Tongue (tissue), 2 donors: ENCODE measurements around the gene DPYSL4. TPM values are rescaled to one million over a fixed set of nuclear protein-coding genes. Genes with fewer than 3 reads are reported as not detected.

Experiments
- DNase-seq: peaks from one replicate; pipeline ENCODE4 v3.0.0-alpha.2; 2015
- total RNA-seq: library from RNA; depleted of rRNA; stranded (reverse); fragments of >200 nt; gene quantifications from one replicate; pipeline ENCODE4 v1.2.3, GENCODE V29; 2014

DPYSL4 gene
- total RNA-seq, 1 donor from 2014 or later: 2.2 TPM

DNA sequence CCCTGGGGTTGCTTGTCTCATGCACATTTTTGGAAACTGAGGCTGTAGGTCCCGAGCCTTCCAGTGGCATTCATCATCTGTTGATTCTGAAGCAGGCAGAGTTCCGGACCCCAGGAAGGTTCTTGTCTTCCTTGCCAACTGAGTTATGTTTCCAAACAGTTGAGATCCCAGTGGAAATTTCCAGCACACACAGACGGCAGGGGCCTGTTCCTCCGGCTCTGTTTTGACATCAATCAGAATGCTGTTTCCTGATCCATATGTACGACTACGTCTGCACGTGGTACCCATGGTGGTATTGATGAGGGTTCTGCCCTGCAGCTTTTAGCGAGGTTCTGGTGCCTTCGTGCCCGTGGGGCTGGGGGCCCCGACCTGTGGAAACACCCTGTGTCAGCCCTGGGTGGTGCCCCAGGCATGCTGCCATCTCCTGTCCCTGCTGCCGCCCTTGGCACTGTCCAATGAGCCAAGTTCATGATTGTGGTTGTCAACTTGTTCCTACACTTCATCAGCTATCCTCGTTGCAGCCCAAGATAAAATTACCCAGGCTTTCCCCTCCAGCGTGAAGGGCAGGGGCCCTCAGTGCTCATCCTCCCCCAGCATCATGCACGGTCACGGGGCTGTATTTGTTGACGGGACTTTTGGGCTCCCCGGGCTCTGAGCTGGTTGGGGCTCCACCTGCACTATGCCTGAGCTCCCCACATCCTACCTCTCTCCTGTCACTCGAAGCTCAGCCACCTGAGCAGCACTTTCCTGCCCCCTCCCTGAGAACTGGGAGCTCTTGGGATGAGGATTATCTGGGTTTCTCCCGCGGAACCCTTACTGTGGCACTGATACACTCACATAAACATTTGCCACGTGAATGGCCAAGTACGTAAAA lies 7.8 kb upstream of the DPYSL4 start:
- DNase-seq: no peak

GRCh38 chr10:132179551-132180392 lies 7.0 kb upstream of the DPYSL4 start:
- DNase-seq: no peak

GRCh38 chr10:132180736-132181135 lies 6.0 kb upstream of the DPYSL4 start:
- no peak for DNase-seq

DNA sequence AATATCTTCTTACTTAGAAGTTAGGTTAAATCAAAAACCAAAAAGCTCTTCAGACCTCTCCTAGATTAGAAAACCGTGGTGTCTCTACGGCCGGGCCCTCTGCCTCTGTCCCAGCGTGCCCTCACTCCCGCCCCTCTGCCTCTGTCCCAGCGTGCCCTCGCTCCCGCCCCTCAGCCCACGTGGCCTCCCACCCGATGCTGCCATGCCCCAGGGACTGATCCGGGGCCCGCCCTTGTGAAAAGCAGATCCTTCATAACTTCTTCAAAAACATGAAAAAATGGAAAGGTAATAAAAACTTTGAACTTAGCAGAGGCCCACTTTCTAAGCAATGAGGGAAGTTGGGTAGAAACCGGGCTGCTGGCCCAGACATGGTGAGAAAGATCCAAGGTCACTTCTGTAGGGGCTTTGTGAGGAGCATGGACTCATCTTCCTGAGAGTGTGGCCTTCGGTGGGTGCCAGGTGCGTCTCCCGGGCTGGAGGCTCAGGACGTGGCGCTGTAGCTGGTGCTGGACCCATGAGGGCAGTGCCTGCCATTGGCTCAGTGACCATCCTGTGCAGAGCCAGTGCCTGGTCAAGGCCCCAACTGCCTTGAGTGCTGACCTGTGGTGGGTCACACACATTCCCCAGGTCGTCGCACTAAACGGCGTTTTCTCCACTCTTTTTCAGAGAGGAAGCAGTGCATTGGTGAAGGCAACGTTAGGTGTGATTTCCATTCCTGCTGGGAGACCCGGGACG lies 4.9 kb upstream of the DPYSL4 start:
- DNase-seq: no peak

DNA sequence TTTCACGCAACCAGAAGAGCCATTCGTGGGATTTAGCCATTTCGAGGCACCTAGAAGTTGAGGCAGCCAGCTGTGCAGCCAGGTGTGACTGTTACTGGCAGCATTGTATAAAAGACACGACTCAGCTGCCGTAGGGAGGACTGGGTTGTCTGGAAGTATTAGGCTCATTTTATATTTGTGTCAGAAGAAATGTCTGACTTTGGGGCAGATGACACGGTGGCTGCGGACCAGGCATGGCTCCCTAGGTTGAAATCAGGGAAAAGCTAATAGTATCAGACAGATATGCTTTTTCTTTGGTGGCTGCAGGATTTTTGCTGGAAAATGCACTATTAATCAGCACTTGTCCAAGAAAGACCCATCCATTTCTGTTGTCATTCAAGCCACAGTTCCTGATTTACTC lies 4.2 kb upstream of the DPYSL4 start:
- DNase-seq: no peak

DNA sequence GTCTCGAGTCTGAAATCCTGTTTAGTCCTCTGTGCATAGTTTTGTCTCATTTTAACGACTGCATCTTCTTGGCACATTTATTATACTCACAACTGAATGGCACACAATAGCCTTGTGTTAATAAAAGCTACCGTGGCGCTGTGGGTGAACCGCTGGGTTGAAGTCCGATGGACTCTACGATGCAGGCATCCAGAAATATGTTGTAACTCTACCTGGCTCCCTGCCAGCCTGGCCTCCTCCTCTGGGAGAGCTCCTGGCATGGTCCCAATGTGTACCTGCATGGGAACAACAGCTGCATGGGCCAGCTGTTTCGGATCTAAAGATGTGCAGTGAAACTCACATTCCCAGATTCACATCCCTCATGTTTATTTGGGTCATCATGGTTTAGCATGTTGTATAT lies 3.7 kb upstream of the DPYSL4 start:
- no peak for DNase-seq

DNA sequence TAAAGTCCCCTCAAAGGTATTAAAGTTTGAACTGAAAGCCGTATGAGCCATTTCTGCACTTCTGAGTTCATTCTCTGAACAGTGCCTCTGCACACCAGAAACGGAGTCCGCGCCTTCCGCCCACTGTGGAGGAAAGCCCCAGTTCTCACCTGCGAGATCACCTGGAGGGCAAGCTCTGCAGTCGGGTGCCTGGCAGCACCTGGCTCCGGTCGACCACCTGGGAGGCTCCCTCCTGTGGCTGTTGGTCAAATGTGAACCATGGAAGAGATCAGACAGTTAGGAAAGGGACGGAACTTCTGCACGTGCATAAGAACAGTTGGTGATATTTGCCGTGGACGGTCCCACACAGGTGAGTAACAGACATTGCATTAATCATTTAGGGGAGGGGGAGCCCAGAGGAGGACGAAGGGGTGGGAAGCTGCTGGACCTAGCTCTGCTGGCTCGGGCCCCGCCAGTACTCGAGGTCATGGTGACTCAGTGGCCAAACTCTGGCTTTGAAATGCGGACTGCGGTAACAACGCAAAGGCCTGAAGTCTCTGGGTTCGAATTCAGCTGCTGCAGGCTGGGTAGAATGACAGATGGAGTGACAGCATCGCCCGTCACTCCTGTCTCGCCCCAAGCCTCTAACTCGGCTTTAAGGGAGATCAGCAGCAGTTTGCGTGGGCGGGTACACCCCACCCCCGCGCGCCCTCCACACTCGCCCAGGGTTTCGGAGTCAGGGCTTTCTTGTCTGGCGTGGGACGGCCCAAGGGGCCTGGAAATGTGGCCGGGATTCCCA lies 1.7 kb upstream of the DPYSL4 start:
- DNase-seq: no peak

DNA sequence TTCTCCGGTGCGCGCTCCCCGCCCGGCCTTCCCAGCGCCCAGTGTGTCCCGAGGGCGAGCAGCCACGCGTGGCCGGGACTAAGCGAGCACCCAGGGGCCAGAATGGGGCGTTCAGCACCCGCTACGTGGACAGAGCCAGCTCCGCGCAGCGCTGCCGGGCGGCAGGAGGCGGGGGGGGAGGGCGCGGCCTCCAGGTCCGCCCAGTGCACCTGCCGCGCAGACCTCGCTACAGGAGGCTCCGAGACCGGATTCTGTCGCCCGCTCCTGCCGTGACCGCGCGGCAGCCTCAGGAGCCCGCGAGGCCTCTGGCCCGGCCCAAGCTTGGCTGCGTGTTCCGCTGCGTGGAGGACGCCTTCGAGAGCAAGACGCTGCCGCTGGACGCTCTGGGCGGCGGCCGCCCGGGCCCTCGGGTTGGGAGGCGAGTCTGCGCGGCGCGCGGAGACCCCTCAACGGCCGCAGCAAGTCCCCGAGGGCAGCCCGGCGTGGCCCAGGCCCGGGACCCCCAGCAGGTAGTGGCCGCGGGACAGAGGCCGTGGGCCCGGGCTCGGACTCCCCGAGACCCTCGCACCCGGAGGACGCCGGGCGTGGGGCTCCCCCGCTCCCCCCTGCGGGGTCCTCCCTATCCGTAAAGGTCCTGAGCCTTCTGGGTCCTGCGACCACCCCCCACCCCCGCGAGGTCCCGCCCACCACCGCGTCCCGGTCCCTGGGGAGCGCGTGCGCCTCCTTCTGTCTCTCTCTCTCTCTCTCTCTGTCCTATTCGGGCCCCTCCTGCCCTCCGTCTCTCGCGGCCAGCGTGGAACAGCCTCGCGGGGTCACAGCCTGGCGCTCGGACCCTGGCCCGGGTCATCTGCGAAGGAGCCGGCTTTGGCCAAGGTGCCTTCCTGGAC lies 904 bp upstream of the DPYSL4 start:
- DNase-seq: peak; percentile 72

GRCh38 chr10:132187430-132188138 lies 836 bp downstream of the DPYSL4 start:
- no peak for DNase-seq

- DNase-seq: no peak
These were observed 1.6 kb downstream of the DPYSL4 start for GRCh38 chr10:132188331-132188730.

DNA sequence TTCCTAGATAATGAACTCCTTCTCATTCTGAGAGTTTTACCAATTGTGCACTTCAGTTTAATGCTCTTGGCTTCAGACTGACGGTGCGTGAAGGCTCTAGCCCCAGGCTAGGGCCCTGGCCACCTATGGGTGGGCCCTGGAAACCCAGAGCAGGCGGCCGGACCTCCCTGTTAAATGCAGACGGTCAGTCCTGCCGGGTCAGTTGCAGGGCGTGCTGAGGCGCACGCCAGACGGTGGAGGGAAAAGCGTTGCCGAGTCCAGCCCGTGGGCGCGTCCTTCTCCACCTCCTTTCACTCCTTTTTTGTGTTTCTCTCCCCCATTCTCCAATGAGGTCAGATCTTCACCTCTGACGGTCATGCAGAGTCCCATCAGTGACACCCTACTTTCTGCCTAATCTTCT lies 2.3 kb downstream of the DPYSL4 start:
- DNase-seq: no peak

DNA sequence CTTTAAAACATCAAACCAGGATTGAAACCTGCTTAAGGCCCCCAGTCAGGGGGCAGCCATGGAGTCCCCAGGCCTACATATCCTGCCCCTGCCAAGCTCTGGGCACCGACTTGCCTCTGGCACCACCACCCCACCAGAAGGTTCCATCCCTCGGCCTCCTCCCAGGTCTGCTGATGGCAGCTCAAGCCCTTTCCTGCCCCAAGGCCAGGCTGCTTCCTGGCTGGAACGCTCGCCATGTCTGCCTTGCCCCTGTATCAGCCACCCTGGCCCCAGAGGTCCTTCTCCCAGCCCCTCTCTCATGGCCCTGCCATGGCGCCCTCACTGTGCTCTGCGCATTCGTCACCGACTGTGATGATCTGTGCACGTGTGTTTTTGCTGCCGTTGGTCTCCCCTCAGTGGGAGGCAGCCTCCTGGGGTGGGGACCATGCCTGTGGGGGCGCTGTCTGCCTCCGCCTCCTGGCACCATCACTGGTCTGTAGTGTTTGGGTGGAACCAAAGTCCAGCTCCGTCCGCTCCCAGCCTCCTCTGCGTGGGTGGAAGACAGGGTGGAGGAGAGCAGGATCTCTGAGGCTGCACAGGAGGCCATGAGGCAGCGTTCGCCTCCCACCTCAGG lies 3.2 kb downstream of the DPYSL4 start:
- no peak for DNase-seq

- DNase-seq: no peak
These were observed 5.6 kb downstream of the DPYSL4 start for GRCh38 chr10:132192076-132192975.

DNA sequence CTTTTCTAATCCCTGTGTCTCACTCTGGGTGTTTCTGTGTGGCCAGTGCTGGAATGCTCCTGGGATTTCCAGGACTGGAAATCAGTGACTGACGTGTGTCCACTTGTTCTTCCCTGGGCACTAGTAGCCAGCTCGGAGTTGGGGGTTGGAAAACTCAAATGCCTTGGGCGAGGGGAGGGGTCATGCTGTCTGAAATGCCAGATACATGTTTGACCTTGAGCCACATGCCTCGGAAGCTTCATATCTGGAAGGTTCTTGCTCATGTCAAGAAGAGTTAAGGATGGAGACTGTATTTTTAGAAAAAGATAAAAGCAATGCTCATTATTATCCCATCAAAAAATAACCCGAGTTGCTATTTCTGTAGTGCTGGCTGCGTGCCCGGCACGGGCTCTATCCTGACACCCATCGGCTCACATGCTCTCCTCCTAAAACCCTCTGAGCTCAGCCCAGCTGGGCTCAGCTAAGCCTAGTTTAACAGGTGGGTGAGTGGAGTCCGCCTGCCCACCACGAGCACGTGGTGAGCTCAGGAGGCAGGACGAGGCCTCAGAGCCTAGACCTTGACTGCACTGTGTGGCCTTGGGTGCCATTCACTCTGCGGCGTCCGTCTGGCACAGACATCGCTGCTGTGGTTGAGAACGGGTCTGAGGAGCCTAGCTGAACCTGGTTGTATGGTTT lies 6.4 kb downstream of the DPYSL4 start:
- DNase-seq: peak; percentile 79

GRCh38 chr10:132193907-132194552 lies 7.3 kb downstream of the DPYSL4 start:
- no peak for DNase-seq

DNA sequence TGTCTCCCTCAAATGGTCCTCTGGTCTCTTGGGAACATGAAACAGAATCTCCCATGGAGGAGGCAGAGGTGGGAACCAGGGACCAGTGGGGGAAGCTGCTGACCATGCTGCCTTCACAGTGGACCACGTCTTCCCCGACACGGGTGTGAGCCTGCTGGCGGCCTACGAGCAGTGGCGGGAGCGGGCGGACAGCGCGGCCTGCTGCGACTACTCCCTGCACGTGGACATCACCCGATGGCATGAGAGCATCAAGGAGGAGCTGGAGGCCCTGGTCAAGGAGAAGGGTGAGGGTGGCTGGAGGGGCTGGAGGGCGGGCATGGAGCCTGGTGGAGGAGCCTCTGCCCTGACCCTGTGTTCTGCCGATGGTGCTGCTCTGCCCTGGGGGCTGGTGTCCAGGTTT lies 8.0 kb downstream of the DPYSL4 start:
- no peak for DNase-seq

- DNase-seq: no peak
These were observed 8.8 kb downstream of the DPYSL4 start for GRCh38 chr10:132195366-132196075.
